ENCODE data around the gene DIP2B.

DNA sequence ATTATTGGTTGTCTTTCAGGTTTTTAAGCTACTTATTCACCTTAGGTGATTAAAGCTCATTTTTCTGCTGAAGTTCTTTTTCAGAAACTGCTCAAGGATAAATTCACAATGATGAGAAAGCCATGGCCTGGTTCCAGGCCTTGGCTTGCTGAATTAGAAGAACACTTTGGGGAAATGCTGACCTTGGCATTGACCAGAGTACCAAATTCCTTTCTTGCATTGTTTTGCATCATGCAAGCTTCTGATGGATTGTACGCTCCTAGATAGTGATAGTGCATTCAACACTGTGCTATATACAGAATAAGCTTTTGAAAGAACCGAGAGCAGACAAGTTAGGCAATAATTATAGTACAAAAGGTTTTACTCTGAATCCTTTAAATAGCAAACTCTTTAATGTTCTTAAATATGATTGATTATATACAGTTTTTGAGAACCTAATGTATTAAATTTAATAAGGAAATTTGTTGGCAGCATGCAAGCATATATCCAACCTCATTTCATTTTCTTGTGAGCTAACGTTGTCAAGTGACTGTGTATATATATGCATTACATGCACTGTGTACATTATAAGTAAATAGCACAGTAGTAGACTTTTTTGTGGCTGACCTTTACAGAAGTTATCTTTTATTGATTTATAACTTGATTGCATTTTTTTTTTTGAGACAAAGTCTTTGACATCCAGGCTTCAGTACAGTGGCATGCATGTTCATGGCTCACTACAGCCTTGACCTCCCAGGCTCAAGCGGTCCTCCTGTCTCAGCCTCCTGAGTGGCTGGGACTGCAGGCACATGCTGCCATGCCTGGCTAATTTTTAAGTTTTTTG is 99.2 kb downstream of the DIP2B start:
- TF ChIP-seq RAD21 (IDR thresholded peaks at IDR 0.05; ENCODE audit: low read length), result no peak
- TF ChIP-seq, protein P1, sequence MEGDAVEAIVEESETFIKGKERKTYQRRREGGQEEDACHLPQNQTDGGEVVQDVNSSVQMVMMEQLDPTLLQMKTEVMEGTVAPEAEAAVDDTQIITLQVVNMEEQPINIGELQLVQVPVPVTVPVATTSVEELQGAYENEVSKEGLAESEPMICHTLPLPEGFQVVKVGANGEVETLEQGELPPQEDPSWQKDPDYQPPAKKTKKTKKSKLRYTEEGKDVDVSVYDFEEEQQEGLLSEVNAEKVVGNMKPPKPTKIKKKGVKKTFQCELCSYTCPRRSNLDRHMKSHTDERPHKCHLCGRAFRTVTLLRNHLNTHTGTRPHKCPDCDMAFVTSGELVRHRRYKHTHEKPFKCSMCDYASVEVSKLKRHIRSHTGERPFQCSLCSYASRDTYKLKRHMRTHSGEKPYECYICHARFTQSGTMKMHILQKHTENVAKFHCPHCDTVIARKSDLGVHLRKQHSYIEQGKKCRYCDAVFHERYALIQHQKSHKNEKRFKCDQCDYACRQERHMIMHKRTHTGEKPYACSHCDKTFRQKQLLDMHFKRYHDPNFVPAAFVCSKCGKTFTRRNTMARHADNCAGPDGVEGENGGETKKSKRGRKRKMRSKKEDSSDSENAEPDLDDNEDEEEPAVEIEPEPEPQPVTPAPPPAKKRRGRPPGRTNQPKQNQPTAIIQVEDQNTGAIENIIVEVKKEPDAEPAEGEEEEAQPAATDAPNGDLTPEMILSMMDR (IDR thresholded peaks at IDR 0.05), result no peak
- no peak for TF ChIP-seq POLR2AphosphoS5 (IDR thresholded peaks at IDR 0.05; ENCODE audit: low read depth, low read length)
- TF ChIP-seq TCF12 (IDR thresholded peaks at IDR 0.05), result 0 out of 2 replicates have a peak, but pooled peaks have one; percentile 8
- no peak for TF ChIP-seq EP300 (IDR thresholded peaks at IDR 0.05; ENCODE audit: borderline replicate concordance in 1 of 2, low read depth in 1 of 2, low read length in 1 of 2)
